DMS53 treated with DMSO at 0.1 percent for 48 hours (cell line): ENCODE results near the gene PDE7B.

ENCODE experiments used
- DNase-seq: peaks from one replicate; lab custom pipeline; 2025; ENCODE audit not compliant: unreplicated experiment; lab: John Stamatoyannopoulos, UW

Gene PDE7B

GRCh38 chr6:135983093-135983492 lies 131.6 kb downstream of the PDE7B start:
- no peak for DNase-seq

GRCh38 chr6:135983718-135984343 lies 132.3 kb downstream of the PDE7B start:
- DNase-seq = no peak

DNA sequence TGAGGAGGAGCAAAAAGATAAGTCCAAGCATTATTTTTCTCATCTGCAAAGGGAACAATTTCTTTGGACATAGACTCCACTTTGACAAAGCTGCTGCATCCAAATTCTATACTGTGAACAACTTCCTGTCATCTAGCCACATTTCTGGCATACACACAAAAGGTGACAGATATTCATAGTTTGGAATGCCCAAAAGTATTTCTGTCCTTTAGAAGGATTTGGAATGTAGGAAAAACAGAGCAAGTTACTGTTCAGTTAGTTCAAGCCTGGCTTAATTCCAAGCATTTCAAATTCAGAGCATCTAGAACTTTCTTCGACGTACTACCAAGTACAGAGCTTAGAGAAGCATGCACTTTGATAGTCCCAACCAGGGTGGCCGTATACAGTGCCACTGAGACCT lies 134.0 kb downstream of the PDE7B start:
- DNase-seq = no peak

GRCh38 chr6:135987226-135987625 lies 135.7 kb downstream of the PDE7B start:
- DNase-seq = no peak

DNA sequence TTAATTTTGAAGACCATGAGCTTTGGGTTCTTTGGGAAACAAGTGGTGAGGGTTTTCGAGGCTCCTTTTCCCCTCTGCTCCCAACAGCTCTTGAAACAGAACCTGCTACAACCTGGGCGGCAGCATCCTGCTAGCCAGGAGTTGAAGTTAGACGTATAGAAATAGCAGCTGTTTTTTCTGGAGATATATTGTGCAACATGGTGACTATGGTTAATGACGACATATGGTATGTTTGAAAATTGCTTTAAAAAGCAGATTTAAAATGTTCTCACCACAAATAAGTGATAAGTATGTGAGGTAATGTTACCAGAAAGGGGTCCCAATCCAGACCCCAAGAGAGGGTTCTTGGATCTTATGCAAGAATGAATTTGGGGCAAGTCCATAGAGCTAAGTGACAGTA lies 138.9 kb downstream of the PDE7B start:
- no peak for DNase-seq

DNA sequence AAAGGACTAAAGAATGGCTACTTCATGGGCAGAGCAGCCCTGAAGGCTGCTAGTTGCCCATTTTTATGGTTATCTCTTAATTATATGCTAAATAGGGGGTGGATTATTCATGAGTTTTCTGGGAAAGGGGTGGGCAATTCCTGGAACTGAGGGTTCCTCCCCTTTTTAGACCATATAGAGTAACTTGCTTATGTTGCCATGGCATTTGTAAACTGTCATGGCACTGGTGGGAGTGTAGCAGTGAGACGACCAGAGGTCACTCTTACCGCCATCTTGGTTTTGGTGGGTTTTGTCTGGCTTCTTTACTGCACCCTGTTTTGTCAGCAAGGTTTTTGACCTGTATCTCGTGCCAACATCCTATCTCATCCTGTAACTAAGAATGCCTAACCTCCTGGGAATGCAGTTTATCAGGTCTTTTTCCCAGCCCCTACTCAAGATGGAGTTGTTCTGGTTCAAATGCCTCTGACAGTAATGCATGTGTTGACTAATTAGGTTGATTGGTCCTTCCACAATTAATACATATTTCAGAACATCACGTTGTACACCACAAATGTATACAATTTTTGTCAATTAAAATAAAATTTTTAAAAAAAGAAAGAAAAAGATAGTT lies 139.5 kb downstream of the PDE7B start:
- no peak for DNase-seq

DNA sequence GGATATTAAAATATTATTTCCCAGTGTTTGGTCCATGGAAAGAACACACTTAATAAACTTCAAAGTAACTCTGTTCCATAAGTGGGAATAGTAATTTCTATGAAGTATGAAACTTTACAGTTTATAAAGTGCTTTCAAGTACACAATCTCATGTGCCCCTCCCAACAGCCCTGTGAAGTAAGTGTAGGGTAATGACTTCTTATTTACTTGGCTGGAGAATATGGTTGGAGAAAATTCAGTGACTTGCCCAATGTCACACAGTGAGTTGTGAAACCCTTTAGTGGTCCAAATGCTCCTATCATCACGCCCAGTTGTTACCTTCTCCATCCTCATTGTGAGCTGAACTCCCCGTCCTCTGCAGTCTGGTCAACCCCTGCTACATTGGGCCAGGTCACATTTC lies 141.2 kb downstream of the PDE7B start:
- DNase-seq = no peak

- DNase-seq = no peak
Measured at GRCh38 chr6:135993361-135993760, 141.9 kb downstream of the PDE7B start.

- DNase-seq = no peak
Measured at GRCh38 chr6:135994857-135995544, 143.5 kb downstream of the PDE7B start.

GRCh38 chr6:135995545-135995898 lies 144.0 kb downstream of the PDE7B start:
- no peak for DNase-seq

GRCh38 chr6:135996668-135997067 lies 145.2 kb downstream of the PDE7B start:
- DNase-seq = no peak

DNA sequence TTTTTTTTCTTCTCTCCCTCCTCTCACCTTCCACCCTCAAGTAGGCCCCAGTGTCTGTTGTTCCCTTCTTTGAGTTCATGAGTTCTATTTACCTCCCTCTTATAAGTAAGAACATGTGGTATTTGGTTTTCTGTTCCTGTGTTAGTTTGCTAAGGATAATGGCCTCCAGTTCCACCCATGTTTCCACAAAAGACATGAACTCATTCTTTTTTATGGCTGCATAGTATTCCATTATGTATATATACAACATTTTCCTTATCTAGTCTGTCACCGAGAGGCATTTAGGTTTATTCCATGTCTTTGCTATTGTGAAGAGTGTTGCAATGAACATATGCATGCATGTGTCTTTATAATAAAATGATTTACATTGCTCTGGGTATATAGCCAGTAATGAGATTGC lies 147.9 kb downstream of the PDE7B start:
- no peak for DNase-seq

GRCh38 chr6:136007345-136007744 lies 155.8 kb downstream of the PDE7B start:
- no peak for DNase-seq

GRCh38 chr6:136011475-136011874 lies 160.0 kb downstream of the PDE7B start:
- DNase-seq = no peak

DNA sequence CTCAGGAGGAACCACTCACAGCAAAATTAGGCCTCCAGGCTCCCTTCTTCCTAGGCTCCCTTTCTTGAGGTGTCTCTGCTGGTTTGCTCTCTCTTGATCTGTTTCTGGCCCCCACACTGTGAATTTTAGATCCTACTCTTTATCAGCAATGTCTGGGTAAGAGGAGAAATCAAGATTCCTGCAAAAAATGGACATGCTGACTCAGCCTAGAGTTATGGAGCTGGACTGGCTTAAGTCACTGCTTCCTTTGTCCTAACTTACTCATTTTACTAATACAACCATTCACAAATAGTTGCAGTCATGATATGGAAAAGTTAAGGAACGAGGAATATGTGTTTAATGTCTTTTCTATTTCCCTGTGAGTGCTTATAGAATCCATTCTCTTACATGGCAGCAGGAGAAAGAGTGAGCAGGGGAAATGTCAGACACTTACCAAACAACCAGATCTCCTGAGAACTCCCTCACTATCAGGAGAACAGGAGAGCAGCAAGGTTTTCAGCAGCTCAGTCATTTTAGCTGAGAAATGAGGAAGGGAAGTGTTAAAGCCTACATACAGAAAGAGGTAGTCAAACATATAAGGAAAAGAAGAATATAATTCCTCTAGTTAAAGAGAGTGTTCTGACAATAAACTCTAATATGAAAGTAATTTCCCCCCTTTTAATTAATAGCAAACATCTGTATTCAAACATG lies 160.8 kb downstream of the PDE7B start:
- DNase-seq = no peak

- DNase-seq = no peak
Measured at GRCh38 chr6:136012943-136013342, 161.4 kb downstream of the PDE7B start.

DNA sequence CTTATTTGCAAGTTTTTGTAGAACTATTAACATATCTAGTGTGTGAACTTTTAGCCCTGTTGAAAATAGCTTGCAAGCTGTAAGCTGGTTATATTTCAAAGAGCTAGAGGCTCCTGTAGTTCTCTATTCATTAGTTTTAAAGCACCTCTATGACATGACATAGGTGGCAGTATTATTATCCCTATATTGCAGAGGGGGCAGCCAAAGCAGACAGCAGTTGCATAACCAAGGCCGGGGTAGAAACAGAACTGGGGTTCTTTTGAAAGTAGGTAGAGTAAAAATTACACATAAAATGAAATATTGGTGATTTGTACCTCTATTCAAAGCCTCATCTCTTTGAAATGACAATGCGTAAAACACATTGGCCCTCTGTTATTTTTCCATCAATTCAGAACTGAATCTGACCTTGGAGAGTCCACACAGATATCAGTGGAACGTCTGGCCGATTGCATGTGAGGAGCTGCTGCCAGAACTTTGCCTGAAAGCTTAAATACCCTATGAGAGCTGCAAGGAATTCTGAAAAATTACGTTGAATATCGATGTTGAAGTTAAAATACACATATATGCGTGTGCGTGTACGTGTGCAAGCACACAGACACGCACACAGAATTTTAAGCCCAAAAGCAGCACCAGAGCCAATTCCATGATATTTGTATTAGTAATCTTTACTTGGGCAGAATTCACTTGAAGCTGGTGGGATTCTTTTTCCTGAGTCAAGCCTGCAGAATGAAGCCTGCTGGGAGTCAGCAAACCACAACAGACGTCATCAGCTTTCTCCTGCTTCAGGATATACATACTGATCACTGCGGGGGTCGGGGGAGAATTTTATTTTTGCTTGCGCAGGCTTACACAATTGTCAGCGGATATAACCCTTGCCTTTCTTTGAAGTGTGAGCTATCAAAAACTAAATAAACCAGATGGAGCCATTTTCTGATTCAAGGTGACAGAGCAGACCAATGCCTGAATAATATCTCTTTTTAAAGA lies 163.2 kb downstream of the PDE7B start:
- DNase-seq = no peak

- no peak for DNase-seq
Measured at GRCh38 chr6:136015531-136015930, 164.0 kb downstream of the PDE7B start.

DNA sequence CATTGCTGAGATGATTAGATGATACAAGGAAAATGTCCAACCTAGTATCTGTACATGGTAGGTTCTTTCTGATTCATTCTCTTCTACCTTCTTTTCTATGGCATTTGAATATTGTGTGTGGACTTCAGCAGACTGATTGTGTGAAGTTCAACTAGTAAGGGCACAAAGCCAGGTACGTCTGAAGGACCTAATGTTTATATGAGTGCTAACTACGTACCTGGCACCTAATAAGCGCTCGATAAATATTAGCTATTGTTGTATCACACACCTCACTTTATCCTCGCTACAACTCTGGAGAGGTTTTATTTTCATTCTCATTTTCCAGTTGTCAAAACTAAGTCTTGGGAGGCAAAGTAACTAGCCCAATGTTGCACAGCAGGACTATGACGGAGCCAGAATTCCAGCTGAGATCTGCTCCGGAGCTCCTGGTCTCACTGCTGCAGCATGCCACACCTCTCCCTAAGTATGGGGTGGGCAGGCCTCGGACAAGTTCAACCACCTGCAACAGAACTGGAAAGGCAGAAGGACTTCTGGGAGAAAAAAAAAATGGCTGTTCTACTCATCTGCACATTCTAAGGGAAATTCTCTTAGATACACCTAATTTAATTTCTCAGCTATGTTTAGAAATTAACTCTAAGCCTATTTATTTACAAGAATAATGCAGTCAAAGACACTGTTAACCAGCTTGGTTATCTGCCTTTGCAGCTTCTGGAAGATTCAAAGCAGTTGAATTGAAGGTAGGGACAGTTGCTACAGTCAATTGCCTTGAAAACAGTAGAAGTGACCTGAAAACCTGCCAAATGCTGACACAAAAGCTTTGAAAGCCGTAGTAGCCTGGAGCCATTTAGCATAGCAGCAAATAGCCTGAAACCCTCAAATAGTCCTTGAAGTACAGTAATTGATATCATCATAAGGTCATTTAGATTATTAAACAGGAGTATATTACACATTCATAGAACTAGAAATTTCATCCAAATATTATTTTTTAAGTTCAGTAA lies 165.0 kb downstream of the PDE7B start:
- DNase-seq = no peak

DNA sequence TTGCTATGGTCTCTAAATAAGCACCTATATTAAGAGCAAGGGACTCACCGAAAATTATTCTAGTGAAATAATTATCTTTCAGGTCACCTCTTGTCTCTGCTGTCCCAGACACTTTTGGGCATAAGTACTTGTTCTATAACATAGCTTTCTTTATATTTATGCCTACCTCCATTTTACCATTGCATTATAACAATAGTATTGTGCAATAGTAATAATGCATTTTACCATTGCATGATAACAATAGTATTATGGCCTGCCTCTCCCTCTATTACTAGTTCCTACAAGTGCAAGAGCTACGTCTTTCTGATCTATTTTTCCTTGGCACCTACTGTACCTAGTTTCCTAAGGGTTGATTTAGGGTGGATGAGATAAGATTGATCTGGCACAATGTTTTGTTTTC lies 169.2 kb downstream of the PDE7B start:
- no peak for DNase-seq
